Omental fat pad (tissue), 4 donors: ENCODE measurements around the gene LBHD2. TPM values are rescaled to one million over a fixed set of nuclear protein-coding genes. Genes with fewer than 3 reads are reported as not detected.
"Not testable (repeated sequence)": the region's sequence is repeated elsewhere in the genome, so short reads cannot be mapped to it uniquely, and the experiment has no call there.

ENCODE experiments used
- ATAC-seq: fragments of 150-250 bp; one replicate; pipeline ENCODE4 v1.9.1; 2016; ENCODE audit warnings: mild to moderate bottlenecking, moderate library complexity; ENCODE audit not compliant: low FRiP score
- DNase-seq: peaks from one replicate; pipeline ENCODE4 v3.0.0-alpha.2; 2019; ENCODE audit warnings: low spot score
- total RNA-seq, 4 donors: library from RNA; depleted of rRNA; stranded (reverse); fragments of >200 nt; gene quantifications; one replicate each; pipeline ENCODE4 v1.1.0, GENCODE V29; 2016
- TF ChIP-seq, protein P1 (sequence below), 3 donors: fragments of 450-650 bp; IDR thresholded peaks; one replicate each; pipeline ENCODE4 v1.5.1; 2016 to 2017; ENCODE audit warnings: antibody characterized with exemption in 3 of 3, mild to moderate bottlenecking in 3 of 3, moderate library complexity in 2 of 3

LBHD2 gene
- total RNA-seq, 4 donors from 2014 or later, result 6.3 TPM; not detected in 3

DNA sequence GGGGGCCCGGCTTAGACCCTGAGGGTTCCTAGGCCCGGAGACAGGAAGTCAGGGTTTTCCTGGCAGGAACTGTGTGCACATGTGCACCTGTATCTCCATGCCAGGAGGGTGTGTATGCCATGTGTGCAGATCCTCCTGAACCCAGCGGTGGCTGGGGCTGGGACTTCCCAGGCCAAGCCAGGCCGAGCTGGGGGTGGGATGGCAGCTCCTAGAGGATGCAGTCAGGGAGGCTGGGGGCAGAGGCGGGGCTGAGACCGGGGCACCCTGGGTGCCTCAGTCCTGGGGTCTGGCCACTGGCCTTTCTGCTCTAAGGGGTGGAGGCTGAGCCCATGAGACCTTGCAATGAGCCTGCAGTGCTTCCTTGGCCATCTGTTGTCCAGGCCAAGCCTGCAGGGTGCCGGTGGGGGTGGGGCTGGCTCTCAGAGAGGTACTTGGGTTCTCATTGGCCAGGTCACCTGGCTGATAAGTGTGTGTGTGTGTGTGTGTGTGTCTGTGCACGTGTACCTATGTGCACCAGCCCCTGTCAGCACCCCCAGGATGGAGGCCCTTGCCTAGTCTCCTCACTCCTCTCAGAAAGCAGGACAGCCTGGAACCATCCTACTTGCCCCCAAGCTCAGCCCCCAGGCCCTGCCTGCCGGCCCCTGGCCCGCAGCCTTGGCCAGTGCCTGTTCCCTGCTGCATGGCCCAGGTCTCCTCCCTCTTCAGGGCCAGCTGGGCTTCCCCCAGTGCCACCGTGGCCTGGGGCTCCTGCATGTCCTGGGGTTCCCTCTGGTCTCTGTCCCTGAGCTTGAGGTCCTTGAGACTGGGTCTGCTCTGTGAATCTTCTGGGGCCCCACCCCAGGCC, 28.6 kb downstream of the LBHD2 start:
- ATAC-seq (no peak), DNase-seq (no peak)
- TF ChIP-seq, protein P1, sequence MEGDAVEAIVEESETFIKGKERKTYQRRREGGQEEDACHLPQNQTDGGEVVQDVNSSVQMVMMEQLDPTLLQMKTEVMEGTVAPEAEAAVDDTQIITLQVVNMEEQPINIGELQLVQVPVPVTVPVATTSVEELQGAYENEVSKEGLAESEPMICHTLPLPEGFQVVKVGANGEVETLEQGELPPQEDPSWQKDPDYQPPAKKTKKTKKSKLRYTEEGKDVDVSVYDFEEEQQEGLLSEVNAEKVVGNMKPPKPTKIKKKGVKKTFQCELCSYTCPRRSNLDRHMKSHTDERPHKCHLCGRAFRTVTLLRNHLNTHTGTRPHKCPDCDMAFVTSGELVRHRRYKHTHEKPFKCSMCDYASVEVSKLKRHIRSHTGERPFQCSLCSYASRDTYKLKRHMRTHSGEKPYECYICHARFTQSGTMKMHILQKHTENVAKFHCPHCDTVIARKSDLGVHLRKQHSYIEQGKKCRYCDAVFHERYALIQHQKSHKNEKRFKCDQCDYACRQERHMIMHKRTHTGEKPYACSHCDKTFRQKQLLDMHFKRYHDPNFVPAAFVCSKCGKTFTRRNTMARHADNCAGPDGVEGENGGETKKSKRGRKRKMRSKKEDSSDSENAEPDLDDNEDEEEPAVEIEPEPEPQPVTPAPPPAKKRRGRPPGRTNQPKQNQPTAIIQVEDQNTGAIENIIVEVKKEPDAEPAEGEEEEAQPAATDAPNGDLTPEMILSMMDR (IDR thresholded peaks at IDR 0.05), result no peak

DNA sequence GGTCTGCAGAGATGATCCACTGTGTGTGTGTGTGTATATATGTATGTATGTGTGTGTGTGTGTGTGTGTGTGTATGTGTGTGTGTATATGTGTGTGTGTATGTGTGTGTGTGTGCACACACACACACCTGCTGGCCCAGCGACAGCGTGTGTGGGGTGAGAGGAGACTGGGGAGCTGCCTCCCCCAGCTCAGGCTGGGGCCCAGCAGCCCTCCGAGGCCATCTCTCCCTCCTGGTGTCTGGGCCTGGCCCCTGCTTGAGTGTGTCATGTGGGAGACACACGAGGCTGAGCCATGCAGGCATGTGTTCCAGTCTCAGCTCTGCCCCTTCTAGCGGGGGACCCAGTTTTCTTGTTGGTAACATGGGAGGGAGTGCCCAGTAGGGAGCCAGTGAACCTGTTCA, 29.3 kb downstream of the LBHD2 start:
- no peak for ATAC-seq
- TF ChIP-seq, protein P1 (IDR thresholded peaks at IDR 0.05), result no peak
- no peak for DNase-seq

DNA sequence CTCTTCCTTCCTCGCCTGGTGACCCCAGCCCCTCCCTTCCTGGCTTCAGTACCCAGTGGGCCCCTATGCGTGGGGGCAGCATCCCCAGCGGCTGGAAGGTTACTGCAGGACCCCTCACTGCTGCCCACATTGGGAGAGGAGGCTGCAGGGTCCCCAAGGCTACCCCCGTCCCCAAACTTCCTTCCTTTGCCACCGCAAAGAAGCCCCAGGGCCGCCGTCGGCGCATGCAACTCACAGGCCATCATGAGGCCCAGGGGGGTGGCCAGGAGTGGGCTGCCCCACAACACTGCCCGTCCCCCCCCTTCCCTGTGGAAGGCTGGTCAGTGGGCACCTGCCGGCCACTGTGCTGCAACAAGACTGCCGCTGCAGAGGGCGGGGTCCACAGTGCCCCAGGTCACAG, 29.8 kb downstream of the LBHD2 start:
- no peak for DNase-seq
- no peak for ATAC-seq
- TF ChIP-seq, protein P1 (IDR thresholded peaks at IDR 0.05), result no peak

DNA sequence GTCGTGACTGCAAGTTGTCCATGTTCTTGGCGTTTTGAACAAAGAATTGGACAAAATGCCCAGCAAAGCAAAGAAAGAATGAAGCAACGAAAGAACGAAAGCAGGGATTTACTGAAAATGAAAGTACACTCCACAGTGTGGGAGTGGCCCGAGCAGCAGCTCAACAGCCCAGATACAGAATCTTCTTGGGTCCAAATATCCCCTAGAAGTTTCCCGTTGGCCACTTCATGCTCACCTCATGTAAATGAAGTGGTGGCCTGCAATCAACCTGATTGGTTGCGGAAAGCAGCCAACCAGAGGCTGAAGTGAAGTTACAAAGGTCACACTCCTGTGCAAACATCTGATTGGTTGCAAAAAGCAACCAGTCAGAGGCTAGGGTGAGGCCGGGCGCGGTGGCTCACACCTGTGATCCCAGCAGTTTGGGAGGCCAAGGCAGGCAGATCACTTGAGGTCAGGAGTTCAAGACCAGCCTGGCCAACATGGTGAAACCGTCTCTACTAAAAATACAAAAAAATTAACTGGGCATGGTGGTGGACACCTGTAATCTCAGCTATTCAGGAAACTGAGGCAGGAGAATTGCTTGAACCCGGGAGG, 31.2 kb downstream of the LBHD2 start:
- not testable (repeated sequence) for DNase-seq, ATAC-seq

DNA sequence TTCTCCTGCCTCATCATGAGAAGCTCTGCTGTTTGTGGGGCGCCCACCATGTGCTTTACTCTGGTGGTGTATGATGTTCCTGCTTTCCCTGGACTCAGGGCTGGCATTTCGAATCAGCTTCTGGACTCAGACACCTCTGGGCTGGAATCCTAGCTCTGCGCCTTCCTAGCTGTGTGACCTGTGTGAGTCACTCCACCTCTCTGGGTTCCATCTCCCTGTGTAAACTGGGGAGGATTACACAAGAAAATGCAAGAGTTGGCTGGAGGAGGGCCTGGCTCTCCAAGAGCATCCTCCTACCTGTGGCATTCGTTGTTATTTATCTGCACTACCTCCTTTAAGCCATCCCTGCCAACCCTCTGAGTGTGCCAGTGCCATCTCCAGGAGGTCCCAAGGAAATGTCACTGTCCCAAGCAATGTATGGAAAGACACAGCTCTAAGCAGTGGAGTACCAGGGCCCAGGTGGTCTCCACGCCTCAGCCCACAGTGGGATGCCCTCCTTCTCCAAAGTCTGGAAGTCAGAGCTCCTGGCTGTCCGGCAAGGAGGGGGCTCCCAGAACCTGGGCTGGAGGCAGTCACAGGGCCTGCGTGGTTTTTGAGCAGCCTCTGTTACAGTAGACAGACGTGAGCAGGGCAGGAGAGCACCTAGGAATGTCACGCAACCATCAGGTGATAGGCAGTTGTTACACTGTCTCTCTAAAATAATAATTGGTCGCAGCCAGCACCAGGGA, 32.0 kb downstream of the LBHD2 start:
- ATAC-seq, result peak; percentile 62
- DNase-seq, result no peak
- TF ChIP-seq, protein P1 (IDR thresholded peaks at IDR 0.05), result no peak

DNA sequence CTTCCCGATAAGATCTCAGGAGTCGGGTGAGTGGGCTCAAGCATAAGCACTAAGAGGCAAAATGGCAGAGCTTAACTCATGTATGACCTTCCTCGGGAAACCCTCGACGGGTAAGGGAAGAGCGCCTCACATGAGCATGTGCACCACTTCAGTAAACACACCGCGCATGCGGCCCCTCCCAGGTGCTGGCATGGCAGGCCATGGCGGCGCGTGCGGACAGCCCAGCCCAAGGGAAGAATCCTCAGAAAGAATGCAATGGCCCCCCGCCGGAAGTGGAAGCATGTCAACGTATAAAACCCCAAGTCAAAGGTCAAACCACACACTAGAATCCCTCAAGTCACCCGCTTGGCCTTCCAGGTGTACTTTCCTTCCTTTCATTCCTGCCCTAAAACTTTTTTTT, 32.6 kb downstream of the LBHD2 start:
- no peak for DNase-seq
- TF ChIP-seq, protein P1 (IDR thresholded peaks at IDR 0.05), result no peak
- no peak for ATAC-seq

DNA sequence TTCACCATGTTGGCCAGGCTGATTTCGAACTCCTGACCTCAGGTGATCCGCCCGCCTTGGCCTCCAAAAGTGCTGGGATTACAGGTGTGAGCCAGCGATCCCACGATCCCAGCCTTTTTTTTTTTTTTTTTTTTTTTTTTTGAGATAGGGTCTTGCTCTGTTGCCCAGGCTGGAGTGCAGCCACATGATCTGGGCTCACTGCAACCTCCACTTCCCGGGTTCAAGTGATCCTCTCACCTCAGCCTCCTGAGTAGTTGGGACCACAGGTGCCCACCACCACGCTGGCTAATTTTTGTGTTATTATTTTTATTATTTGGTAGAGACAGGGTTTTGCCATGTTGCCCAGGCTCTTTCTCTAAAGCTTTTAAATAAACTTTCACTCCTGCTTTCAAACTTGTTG, 33.5 kb downstream of the LBHD2 start:
- DNase-seq, ATAC-seq: not testable (repeated sequence)
